ENCODE data around the gene TAOK3.

GRCh38 chr12:118334939-118335567 is 37.7 kb downstream of the TAOK3 start:
- TF ChIP-seq EZH2 (IDR thresholded peaks at IDR 0.05) (no peak), POLR2AphosphoS5 (IDR thresholded peaks at IDR 0.05; ENCODE audit: borderline replicate concordance, low read depth, low read length) (no peak), FOXP2 (optimal IDR thresholded peaks at IDR 0.05; ENCODE audit: control extremely low read depth, extremely low read length, insufficient read depth) (no peak)
